ENCODE measurements around the gene TFAP2A. TPM values are rescaled to one million over a fixed set of nuclear protein-coding genes. Genes with fewer than 3 reads are reported as not detected.

Gene TFAP2A
- total and polyA plus RNA-seq, 7 experiments from 2014 or later = not detected

DNA sequence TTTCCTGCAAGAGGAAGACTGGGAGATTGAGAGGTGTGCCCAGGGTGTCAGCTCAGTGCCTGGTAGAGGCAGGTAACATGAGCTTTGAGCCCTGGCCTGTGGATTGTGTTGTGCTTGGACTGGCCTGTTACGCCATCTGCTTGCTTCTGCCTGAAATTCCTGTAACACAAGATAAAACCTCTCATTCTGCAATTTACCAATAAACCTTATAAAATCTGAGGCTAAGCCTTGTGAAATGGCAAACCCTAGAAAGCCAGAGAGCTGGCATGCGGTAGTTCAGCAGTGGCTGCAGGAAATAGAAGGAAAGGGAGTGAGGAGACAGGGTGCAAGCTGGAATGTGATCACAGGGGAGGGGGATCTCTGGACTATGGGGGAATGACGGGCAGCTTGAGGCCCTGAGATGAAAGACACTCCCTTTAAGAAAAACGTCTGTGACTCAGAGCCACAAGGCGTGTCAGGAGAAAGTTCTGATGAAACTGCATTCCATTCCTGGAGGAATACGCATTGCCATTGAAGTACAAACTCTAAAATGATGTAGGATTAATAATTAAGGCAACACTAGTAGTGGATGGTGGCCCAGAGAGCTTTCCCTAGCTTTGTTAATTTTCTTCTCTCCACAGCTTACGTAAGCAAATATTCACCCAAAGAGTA is 26.3 kb upstream of the TFAP2A start:
- Mint-ChIP-seq H3K36me3 (peaks cover 0 to 3% (median 0%) of the 10 kb centered on the region in 5 donors), H3K4me1 (no peaks in the 10 kb centered on the region), H3K4me3 (no peak overlapping the region), H3K27me3 (peaks cover under 1 to 42% (median 37%) of the 10 kb centered on the region in 5 donors), H3K27ac (no peak overlapping the region), H3K9me3 (peaks cover 0 to 2% (median 0%) of the 10 kb centered on the region in 11 donors)
- Histone ChIP-seq H3K36me3 (ENCODE audit: control insufficient read depth in 2 of 3, insufficient read depth in 3 of 3, low read length in 3 of 3) (no peaks in the 10 kb centered on the region), H3K27me3 (ENCODE audit: control insufficient read depth in 2 of 2, insufficient read depth in 2 of 2, low read length in 2 of 2) (no peaks in the 10 kb centered on the region), H3K4me3 (ENCODE audit: low read length) (no peak overlapping the region), H3K9me3 (ENCODE audit: control insufficient read depth in 2 of 3, low read length in 3 of 3) (no peaks in the 10 kb centered on the region), H3K27ac (ENCODE audit: low read depth, low read length) (no peak overlapping the region), H3K4me1 (ENCODE audit: control insufficient read depth in 2 of 2, insufficient read depth in 2 of 2, low read length in 2 of 2) (no peaks in the 10 kb centered on the region)
- DNase-seq = no peak
- ChIA-PET CTCF (no interaction called here), POLR2A (no interaction called here)
- intact Hi-C loops (cut with micrococcal nuclease) = no loop called here
- no peak for ATAC-seq

DNA sequence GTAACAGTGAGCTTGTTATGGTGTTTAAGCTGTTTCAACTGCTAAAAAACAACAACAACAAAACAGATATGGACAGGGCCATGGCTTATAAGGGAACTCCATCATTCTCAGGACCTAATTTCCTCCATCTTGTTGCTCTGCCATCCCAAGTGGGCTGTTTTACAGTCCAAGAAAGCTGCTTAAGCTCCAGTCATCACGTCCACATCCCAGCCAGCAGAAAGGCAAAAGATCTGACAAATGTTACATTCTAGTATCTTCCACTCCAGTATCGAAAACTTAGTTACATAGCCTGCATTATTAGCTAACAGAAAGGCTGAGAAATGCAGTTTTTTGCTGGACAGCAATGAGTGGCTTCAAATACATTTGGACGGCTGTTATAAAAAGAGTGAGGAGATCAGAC is 23.0 kb upstream of the TFAP2A start:
- no peak overlapping the region for H3K4me3 ChIP-seq (ENCODE audit: low read length)
- ATAC-seq (no peak), DNase-seq (no peak)
- H3K9me3 ChIP-seq (ENCODE audit: control insufficient read depth in 2 of 3, low read length in 3 of 3) = no peaks in the 10 kb centered on the region
- intact Hi-C loops (cut with micrococcal nuclease) = loop anchor here (5.0 to 10.0 kb wide), 2 partner anchors 406 to 1033 kb away; no protein-coding TSS in a partner anchor
- no peaks in the 10 kb centered on the region for H3K4me1 ChIP-seq (ENCODE audit: control insufficient read depth in 2 of 2, insufficient read depth in 2 of 2, low read length in 2 of 2)
- Mint-ChIP-seq H3K27ac (no peak overlapping the region), H3K36me3 (peaks cover 0 to 3% (median 0%) of the 10 kb centered on the region in 5 donors), H3K9me3 (peaks cover 0 to 2% (median 0%) of the 10 kb centered on the region in 11 donors), H3K27me3 (peaks cover 0 to 37% (median 34%) of the 10 kb centered on the region in 5 donors), H3K4me1 (peaks cover 0 to 15% (median 5%) of the 10 kb centered on the region in 7 donors), H3K4me3 (no peak overlapping the region)
- no peak overlapping the region for H3K27ac ChIP-seq (ENCODE audit: low read depth, low read length)
- POLR2A ChIA-PET = interaction anchor here (0.6 to 0.9 kb wide), 3 partner anchors 9 to 257 kb away, joined by 3 read pairs; partner anchors contain the start of gene PAK1IP1
- no peaks in the 10 kb centered on the region for H3K36me3 ChIP-seq (ENCODE audit: control insufficient read depth in 2 of 3, insufficient read depth in 3 of 3, low read length in 3 of 3)
- CTCF ChIA-PET = no interaction called here
- H3K27me3 ChIP-seq (ENCODE audit: control insufficient read depth in 2 of 2, insufficient read depth in 2 of 2, low read length in 2 of 2) = no peaks in the 10 kb centered on the region

DNA sequence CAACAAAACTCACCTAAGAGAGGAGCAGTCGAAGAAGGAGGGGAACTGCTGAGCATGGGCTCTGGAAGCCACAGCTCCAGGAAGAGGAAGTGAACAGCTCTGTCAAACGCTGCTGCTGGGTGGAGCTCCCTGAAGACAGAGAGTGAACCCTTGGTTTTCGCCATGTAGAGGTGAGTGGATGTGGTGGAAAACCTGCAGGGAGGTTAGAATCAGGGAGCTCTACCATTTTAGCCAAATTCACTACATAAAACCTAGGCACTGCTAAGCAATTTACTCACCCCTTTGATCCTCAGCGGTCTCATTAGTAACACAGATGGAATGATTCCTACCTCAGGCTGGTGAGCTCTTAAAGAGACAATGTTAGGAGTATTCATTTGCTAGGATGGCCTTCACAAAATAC is 19.4 kb upstream of the TFAP2A start:
- no peaks in the 10 kb centered on the region for H3K27me3 ChIP-seq (ENCODE audit: control insufficient read depth in 2 of 2, insufficient read depth in 2 of 2, low read length in 2 of 2)
- no peaks in the 10 kb centered on the region for H3K36me3 ChIP-seq (ENCODE audit: control insufficient read depth in 2 of 3, insufficient read depth in 3 of 3, low read length in 3 of 3)
- intact Hi-C loops (cut with micrococcal nuclease) = loop anchor here in 1 of 2 donors (1.0 to 10.0 kb wide), 3 partner anchors 403 to 1451 kb away; no protein-coding TSS in a partner anchor
- ChIA-PET CTCF (interaction anchor here (0.6 to 1.5 kb wide), 2 partner anchors 897 to 1451 kb away, joined by 3 read pairs; no protein-coding TSS in a partner anchor), POLR2A (no interaction called here)
- H3K4me1 ChIP-seq (ENCODE audit: control insufficient read depth in 2 of 2, insufficient read depth in 2 of 2, low read length in 2 of 2) = no peaks in the 10 kb centered on the region
- H3K27ac ChIP-seq (ENCODE audit: low read depth, low read length) = no peak overlapping the region
- Mint-ChIP-seq H3K9me3 (peaks cover 0 to 2% (median 0%) of the 10 kb centered on the region in 11 donors), H3K4me1 (peaks cover 0 to 26% (median 7%) of the 10 kb centered on the region in 7 donors), H3K27me3 (peaks cover 11 to 38% (median 34%) of the 10 kb centered on the region in 5 donors), H3K36me3 (no peaks in the 10 kb centered on the region), H3K27ac (no peak overlapping the region), H3K4me3 (peak overlapping the region in 1 of 10 donors; percentile 34)
- no peak overlapping the region for H3K4me3 ChIP-seq (ENCODE audit: low read length)
- ATAC-seq = no peak
- H3K9me3 ChIP-seq (ENCODE audit: control insufficient read depth in 2 of 3, low read length in 3 of 3) = no peaks in the 10 kb centered on the region
- DNase-seq = no peak

DNA sequence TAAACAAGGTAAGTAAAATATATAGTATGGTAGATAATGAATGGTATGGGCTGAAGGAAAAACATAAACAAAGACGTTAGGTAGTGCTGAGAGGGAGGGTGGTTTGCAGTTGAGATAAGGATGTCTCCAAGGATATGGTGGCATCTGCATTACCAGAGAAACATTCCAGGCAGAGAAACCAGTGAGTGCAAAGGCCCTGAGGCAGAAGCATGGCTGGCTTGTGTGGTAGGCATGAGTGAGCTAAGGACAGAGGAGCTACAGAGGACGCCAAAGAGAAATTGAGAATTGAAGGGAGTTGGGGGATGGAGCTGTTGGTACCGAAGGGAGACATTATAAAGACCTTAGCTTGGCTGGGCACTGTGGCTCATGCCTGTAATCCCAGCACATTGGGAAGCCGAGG is 18.4 kb upstream of the TFAP2A start:
- Histone ChIP-seq H3K27ac (ENCODE audit: low read depth, low read length) (no peak overlapping the region), H3K27me3 (ENCODE audit: control insufficient read depth in 2 of 2, insufficient read depth in 2 of 2, low read length in 2 of 2) (no peaks in the 10 kb centered on the region), H3K9me3 (ENCODE audit: control insufficient read depth in 2 of 3, low read length in 3 of 3) (no peaks in the 10 kb centered on the region), H3K36me3 (ENCODE audit: control insufficient read depth in 2 of 3, insufficient read depth in 3 of 3, low read length in 3 of 3) (no peaks in the 10 kb centered on the region), H3K4me3 (ENCODE audit: low read length) (no peak overlapping the region), H3K4me1 (ENCODE audit: control insufficient read depth in 2 of 2, insufficient read depth in 2 of 2, low read length in 2 of 2) (no peaks in the 10 kb centered on the region)
- ChIA-PET POLR2A (no interaction called here), CTCF (no interaction called here)
- H3K27ac Mint-ChIP-seq = no peak overlapping the region
- intact Hi-C loops (cut with micrococcal nuclease) = loop anchor here in 1 of 2 donors (10.0 kb wide), 1 partner anchor 1029 kb away; no protein-coding TSS in a partner anchor
- peaks cover 18 to 47% (median 37%) of the 10 kb centered on the region in 5 donors for H3K27me3 Mint-ChIP-seq
- H3K36me3 Mint-ChIP-seq = no peaks in the 10 kb centered on the region
- ATAC-seq (no peak), DNase-seq (no peak)
- peaks cover 0 to 26% (median 7%) of the 10 kb centered on the region in 7 donors for H3K4me1 Mint-ChIP-seq
- H3K9me3 Mint-ChIP-seq = peaks cover 0 to 2% (median 0%) of the 10 kb centered on the region in 11 donors
- no peak overlapping the region for H3K4me3 Mint-ChIP-seq

DNA sequence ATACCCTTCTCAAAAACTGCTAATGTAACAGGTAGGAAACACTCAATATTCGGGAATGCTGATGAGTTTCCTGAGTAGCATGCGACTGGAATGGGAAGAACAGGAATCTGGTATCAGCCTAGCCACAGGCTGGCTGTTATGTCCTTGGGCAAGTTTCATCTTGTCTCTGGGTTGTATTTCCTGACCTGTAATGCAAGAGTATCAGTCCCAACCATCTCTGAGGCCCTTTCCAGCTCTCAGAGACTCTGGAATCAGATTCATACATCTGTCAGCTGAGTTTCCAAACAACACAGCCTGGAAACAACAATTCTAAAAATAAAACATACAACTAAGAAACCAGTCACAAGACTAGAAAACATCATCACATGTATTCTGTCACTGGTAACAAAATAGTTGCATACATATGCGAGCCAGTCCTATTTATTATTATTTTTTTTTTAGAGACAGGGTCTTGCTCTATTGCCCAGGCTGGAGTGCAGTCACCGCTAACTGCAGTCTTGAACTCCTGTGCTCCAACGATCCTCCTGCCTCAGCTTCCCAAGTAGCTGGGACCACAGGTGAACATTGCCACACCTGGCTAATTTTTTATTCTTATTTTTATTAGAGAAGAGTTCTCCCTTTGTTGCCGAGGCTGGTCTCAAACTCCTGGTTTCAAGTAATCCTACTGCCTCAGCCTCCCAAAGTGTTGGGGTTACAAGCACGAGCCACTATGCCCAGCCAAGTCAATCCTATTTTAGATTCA is 16.7 kb upstream of the TFAP2A start:
- CTCF ChIA-PET = no interaction called here
- no peak for ATAC-seq
- H3K36me3 ChIP-seq (ENCODE audit: control insufficient read depth in 2 of 3, insufficient read depth in 3 of 3, low read length in 3 of 3) = no peaks in the 10 kb centered on the region
- H3K4me1 Mint-ChIP-seq = peaks cover 3 to 28% (median 8%) of the 10 kb centered on the region in 7 donors
- no peak overlapping the region for H3K4me3 Mint-ChIP-seq
- H3K9me3 ChIP-seq (ENCODE audit: control insufficient read depth in 2 of 3, low read length in 3 of 3) = no peaks in the 10 kb centered on the region
- no peaks in the 10 kb centered on the region for H3K36me3 Mint-ChIP-seq
- no peak for DNase-seq
- no peak overlapping the region for H3K4me3 ChIP-seq (ENCODE audit: low read length)
- H3K4me1 ChIP-seq (ENCODE audit: control insufficient read depth in 2 of 2, insufficient read depth in 2 of 2, low read length in 2 of 2) = no peaks in the 10 kb centered on the region
- peaks cover 31 to 59% (median 40%) of the 10 kb centered on the region in 5 donors for H3K27me3 Mint-ChIP-seq
- peaks cover 0 to 2% (median 0%) of the 10 kb centered on the region in 11 donors for H3K9me3 Mint-ChIP-seq
- no peaks in the 10 kb centered on the region for H3K27me3 ChIP-seq (ENCODE audit: control insufficient read depth in 2 of 2, insufficient read depth in 2 of 2, low read length in 2 of 2)
- intact Hi-C loops (cut with micrococcal nuclease) = loop anchor here in 1 of 2 donors (10.0 kb wide), 1 partner anchor 1027 kb away; no protein-coding TSS in a partner anchor
- H3K27ac Mint-ChIP-seq = no peak overlapping the region
- H3K27ac ChIP-seq (ENCODE audit: low read depth, low read length) = no peak overlapping the region
- POLR2A ChIA-PET = no interaction called here

DNA sequence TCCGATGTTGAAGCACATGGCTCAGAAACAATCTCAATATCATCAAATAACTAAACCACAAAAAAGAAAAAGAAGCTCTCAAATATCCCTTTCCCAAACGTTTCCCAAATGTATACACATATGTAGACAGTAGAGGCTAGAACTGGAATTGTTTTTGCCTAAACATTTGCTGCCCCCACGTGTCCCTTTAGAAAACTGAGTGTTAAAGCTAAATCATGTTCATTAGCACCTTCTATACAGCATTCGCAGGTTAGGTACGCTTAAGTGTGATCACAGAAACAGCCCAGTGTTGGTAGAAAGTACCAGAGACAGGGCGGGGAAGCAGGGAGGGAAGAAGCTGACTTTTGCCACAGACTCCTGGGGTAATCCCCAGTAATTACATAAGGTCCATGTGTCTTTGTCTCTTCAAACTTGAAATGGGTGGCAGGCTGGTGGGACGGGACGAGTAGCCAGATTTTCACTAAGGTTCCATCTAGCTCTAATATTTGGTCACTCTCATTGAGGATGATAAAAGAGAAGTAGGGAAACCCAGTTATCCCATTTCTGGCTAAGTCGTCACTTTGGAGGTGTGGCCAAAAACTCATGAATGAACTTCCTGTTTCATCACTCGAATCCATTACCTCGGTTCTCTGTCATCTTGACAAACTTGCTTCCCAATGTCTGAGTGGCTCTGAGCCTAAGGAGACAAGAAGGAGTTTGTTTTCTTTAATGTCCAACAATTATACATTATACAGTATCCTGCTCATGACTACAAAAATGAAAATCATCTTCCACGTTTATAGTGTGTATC is 15.0 kb upstream of the TFAP2A start:
- Mint-ChIP-seq H3K4me3 (peak overlapping the region in 3 of 10 donors; percentile 37 to 56 (median 37)), H3K36me3 (no peaks in the 10 kb centered on the region), H3K27me3 (peaks cover 46 to 66% (median 52%) of the 10 kb centered on the region in 5 donors), H3K4me1 (peaks cover 4 to 32% (median 19%) of the 10 kb centered on the region in 7 donors), H3K9me3 (peaks cover 0 to 4% (median 0%) of the 10 kb centered on the region in 11 donors), H3K27ac (no peak overlapping the region)
- ATAC-seq (peak; percentile 37), DNase-seq (no peak)
- Histone ChIP-seq H3K4me3 (ENCODE audit: low read length) (no peak overlapping the region), H3K9me3 (ENCODE audit: control insufficient read depth in 2 of 3, low read length in 3 of 3) (no peaks in the 10 kb centered on the region), H3K36me3 (ENCODE audit: control insufficient read depth in 2 of 3, insufficient read depth in 3 of 3, low read length in 3 of 3) (no peaks in the 10 kb centered on the region), H3K27me3 (ENCODE audit: control insufficient read depth in 2 of 2, insufficient read depth in 2 of 2, low read length in 2 of 2) (peaks cover 0 to 5% of the 10 kb centered on the region in 2 donors), H3K27ac (ENCODE audit: low read depth, low read length) (no peak overlapping the region), H3K4me1 (ENCODE audit: control insufficient read depth in 2 of 2, insufficient read depth in 2 of 2, low read length in 2 of 2) (peaks cover 0 to 10% of the 10 kb centered on the region in 2 donors)
- POLR2A ChIA-PET = interaction anchor here (0.7 to 1.0 kb wide), 2 partner anchors 8 to 15 kb away, joined by 3 to 4 read pairs; no protein-coding TSS in a partner anchor
- intact Hi-C loops (cut with micrococcal nuclease) = loop anchor here (1.0 to 10.0 kb wide), 4 partner anchors 173 to 1447 kb away; no protein-coding TSS in a partner anchor
- CTCF ChIA-PET = interaction anchor here (0.8 kb wide), 1 partner anchor 1448 kb away, joined by 3 read pairs; no protein-coding TSS in a partner anchor
